Omental fat pad (tissue), 4 donors: ENCODE data around the gene SLC9A4. TPM values are rescaled to one million over a fixed set of nuclear protein-coding genes. Genes with fewer than 3 reads are reported as not detected.

Experiments used
- ATAC-seq: fragments of 150-250 bp; one replicate; pipeline ENCODE4 v1.9.1; 2016; ENCODE audit warnings: mild to moderate bottlenecking, moderate library complexity; ENCODE audit not compliant: low FRiP score
- DNase-seq: peaks from one replicate; pipeline ENCODE4 v3.0.0-alpha.2; 2019; ENCODE audit warnings: low spot score
- total RNA-seq, 4 donors: library from RNA; depleted of rRNA; stranded (reverse); fragments of >200 nt; gene quantifications; one replicate each; pipeline ENCODE4 v1.1.0, GENCODE V29; 2016
- TF ChIP-seq, protein P1 (sequence below), 3 donors: fragments of 450-650 bp; IDR thresholded peaks; one replicate each; pipeline ENCODE4 v1.5.1; 2016 to 2017; ENCODE audit warnings: antibody characterized with exemption in 3 of 3, mild to moderate bottlenecking in 3 of 3, moderate library complexity in 2 of 3

The SLC9A4 gene
- total RNA-seq, 4 donors from 2014 or later, result not detected

DNA sequence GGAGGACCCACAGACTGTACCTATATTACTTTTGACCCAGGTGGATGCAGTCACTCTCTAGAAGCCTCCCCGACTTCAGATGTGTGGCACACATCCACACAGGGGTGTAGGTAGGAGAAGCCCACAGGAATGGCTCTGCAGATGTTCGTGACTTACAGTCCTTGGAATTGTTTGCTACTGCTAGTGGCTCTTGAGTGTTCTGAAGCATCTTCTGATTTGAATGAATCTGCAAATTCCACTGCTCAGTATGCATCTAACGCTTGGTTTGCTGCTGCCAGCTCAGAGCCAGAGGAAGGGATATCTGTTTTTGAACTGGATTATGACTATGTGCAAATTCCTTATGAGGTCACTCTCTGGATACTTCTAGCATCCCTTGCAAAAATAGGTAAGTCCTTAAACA is 605 bp downstream of the SLC9A4 start:
- TF ChIP-seq, protein P1, sequence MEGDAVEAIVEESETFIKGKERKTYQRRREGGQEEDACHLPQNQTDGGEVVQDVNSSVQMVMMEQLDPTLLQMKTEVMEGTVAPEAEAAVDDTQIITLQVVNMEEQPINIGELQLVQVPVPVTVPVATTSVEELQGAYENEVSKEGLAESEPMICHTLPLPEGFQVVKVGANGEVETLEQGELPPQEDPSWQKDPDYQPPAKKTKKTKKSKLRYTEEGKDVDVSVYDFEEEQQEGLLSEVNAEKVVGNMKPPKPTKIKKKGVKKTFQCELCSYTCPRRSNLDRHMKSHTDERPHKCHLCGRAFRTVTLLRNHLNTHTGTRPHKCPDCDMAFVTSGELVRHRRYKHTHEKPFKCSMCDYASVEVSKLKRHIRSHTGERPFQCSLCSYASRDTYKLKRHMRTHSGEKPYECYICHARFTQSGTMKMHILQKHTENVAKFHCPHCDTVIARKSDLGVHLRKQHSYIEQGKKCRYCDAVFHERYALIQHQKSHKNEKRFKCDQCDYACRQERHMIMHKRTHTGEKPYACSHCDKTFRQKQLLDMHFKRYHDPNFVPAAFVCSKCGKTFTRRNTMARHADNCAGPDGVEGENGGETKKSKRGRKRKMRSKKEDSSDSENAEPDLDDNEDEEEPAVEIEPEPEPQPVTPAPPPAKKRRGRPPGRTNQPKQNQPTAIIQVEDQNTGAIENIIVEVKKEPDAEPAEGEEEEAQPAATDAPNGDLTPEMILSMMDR (IDR thresholded peaks at IDR 0.05), result no peak
- no peak for DNase-seq
- no peak for ATAC-seq

DNA sequence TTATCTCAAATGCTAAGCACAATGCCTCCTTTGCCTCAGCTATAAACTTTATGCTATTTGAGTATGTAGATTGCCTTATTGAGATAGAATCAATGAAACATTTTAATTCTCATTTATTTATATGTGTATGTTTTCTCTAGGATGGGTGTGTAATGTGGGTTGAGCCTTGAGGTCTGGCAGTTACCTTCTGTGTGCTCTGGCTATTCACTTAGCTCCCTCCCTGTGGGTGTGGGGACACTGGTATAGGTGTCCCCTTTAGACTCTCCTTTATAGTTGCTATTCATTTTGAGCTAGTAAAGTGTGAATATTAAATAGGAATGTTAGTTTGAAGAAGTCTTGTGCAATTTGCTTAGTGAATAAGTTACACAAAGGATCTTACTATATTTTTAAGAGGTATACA is 1.8 kb downstream of the SLC9A4 start:
- DNase-seq (no peak), ATAC-seq (no peak)
- TF ChIP-seq, protein P1 (IDR thresholded peaks at IDR 0.05), result no peak

DNA sequence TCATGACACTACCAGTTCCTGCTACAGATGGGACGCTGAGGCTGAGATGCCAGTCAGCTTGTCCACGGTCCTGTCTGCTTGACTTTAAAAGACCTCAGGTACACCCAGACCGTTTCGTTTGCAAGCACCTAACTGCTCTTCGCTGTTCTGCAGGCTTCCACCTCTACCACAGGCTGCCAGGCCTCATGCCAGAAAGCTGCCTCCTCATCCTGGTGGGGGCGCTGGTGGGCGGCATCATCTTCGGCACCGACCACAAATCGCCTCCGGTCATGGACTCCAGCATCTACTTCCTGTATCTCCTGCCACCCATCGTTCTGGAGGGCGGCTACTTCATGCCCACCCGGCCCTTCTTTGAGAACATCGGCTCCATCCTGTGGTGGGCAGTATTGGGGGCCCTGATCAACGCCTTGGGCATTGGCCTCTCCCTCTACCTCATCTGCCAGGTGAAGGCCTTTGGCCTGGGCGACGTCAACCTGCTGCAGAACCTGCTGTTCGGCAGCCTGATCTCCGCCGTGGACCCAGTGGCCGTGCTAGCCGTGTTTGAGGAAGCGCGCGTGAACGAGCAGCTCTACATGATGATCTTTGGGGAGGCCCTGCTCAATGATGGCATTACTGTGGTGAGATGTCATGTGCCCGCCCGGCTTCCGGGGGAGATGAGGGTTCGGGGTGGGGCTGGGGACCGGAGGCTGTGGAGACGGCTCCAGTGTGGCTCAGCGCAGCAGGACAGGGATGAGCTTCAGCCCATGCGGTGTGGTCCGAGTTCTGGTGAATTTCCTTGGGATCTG is 5.9 kb downstream of the SLC9A4 start:
- ATAC-seq (no peak), DNase-seq (no peak)
- TF ChIP-seq, protein P1 (IDR thresholded peaks at IDR 0.05), result no peak

DNA sequence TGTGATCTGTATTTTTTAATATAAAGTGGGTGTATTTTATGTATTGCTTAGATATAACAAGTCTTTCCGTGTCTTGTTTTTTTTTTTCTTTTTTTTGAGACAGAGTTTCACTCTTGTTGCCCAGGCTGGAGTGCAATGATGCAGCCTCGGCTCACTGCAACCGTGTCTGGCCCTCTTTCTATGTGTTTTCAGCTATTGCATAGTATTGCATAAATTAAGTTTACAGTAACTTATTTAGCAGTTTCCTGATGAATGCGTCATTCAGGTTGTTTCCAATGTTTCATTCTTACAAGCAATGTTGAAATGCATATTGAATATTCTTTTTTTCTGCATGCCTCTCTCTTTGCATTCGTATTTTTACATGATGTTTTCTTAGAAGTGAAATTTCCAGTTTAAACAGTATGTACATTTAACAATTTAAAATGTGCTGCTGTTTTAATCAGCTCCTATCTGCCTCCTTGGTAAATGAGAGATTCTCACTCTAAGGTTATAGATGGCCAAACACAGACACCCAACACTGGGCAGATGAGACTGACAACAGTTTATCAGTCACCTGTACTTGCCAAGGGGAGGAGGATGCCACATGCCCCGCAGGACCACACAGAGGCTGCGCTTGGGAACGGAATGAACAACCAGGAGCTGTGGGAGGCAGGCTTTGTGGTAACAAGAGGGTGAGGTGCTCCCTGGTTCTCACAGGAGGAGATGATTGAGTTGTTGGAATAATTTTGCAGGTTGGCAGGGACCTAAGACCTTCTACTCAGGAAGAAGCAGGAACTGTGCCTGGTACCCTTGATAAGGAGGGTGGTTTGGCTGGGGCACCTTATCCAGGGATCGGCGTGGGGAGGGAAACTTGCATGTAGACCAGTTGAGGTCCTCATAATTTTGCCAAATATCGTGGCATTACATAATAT is 7.5 kb downstream of the SLC9A4 start:
- no peak for DNase-seq
- ATAC-seq, result no peak
- TF ChIP-seq, protein P1 (IDR thresholded peaks at IDR 0.05), result no peak

DNA sequence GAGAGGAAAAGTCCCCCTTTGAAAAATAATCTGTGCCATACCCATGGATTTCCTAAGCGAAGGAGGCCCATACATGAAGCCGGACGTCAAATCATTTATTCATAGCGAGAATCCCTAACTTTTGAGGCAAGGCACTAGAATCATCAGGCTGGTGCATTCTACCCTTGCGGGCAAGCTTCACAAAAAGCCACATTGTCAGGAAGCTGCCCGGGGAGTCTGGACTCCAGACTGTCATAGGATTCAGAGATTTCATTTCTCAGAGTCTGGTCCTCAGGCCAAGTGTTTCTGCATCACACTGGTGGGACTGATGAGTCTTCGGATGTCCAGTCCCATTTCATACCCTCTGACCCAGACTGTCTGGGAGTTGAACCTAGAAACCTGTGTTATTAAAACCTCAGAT is 8.9 kb downstream of the SLC9A4 start:
- TF ChIP-seq, protein P1 (IDR thresholded peaks at IDR 0.05), result no peak
- ATAC-seq (no peak), DNase-seq (no peak)

DNA sequence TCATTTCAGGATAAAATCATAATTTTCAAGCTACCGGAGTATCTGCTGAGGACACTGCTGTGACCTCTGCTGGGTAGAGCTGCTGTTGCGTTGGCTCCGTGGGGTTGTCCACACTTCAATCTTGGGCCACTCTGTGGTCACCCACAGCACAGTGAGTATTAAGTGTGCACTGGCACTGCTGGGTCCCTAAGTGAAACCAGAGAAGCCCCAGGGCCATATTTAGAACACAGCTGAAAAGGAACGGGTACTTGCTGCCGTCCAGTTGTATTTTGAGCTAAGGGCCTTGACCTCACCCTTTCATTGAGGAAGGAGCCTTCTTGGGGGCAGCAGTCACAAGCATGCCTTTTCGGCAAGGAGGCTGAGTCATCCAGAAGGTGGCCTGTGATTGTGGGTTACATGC is 10.1 kb downstream of the SLC9A4 start:
- TF ChIP-seq, protein P1 (IDR thresholded peaks at IDR 0.05), result no peak
- DNase-seq (no peak), ATAC-seq (no peak)
